H1 (cell line): ENCODE data around the gene PRKAR1B. TPM values are rescaled to one million over a fixed set of nuclear protein-coding genes. Genes with fewer than 3 reads are reported as not detected.

Experiments
- CTCF ChIA-PET: fragments of 300-600 bp; sonication (Branson Sonifier 250); formaldehyde crosslinking; loops from one replicate; lab custom pipeline; 2021; ENCODE audit not compliant: partially characterized antibody; lab: Charles Lee
- POLR2A ChIA-PET: fragments of 300-600 bp; sonication (Branson Sonifier 250); formaldehyde crosslinking; loops from one replicate; lab custom pipeline; 2021; ENCODE audit warnings: inconsistent platforms; ENCODE audit not compliant: partially characterized antibody; lab: Charles Lee
- DNase-seq, 2 experiments: peaks; one replicate each; pipeline versions ENCODE4 v3.0.0 to v3.0.0-alpha.2; 2010 to 2022; ENCODE audit warnings: low spot score in 2 of 2, low read depth in 1 of 2, mixed read lengths in 1 of 2
- FAIRE-seq: peaks from 2 replicates; lab custom pipeline; 2011; peaks lifted over from hg19 to GRCh38; lab: Jason Lieb, UNC
- H2AFZ ChIP-seq: 2 replicates; pipeline ENCODE4 v1.8.1; 2012; ENCODE audit warnings: low read length, inconsistent platforms
- H2AK5ac ChIP-seq: 2 replicates; pipeline ENCODE4 v1.6.1; 2013; ENCODE audit warnings: low read depth, low read length
- H2BK120ac ChIP-seq: replicated peaks from 2 replicates; pipeline ENCODE3; 2013; ENCODE audit warnings: low read depth, low read length, inconsistent platforms
- H2BK12ac ChIP-seq: 2 replicates; pipeline ENCODE4 v1.6.1; 2013; ENCODE audit warnings: low read depth, low read length
- H2BK15ac ChIP-seq: 2 replicates; pipeline ENCODE4 v1.6.1; 2013; ENCODE audit warnings: low read length
- H2BK20ac ChIP-seq: 2 replicates; pipeline ENCODE4 v1.6.1; 2013; ENCODE audit warnings: low read length
- H2BK5ac ChIP-seq: 2 replicates; pipeline ENCODE4 v1.6.1; 2013; ENCODE audit warnings: low read depth, low read length
- H3K14ac ChIP-seq: 2 replicates; pipeline ENCODE4 v1.6.1; 2013; ENCODE audit warnings: inconsistent platforms; ENCODE audit not compliant: insufficient read length
- H3K18ac ChIP-seq: 2 replicates; pipeline ENCODE4 v1.6.1; 2013; ENCODE audit warnings: low read length; ENCODE audit errors: extremely low read depth
- H3K23ac ChIP-seq: 2 replicates; pipeline ENCODE4 v1.6.1; 2013; ENCODE audit warnings: inconsistent platforms; ENCODE audit not compliant: insufficient read length
- H3K23me2 ChIP-seq: 2 replicates; pipeline ENCODE4 v1.6.1; 2013; ENCODE audit warnings: low read depth, low read length
- H3K27ac ChIP-seq: 2 replicates; pipeline ENCODE4 v1.6.1; 2011; ENCODE audit warnings: low read depth, low read length, inconsistent platforms
- H3K27me3 ChIP-seq, 4 experiments: replicated peaks in 1 of 4; 1 replicate in 1 of 4; 2 replicates in 3 of 4; pipeline versions ENCODE4 v1.6.1 to v1.8.1; 2011 to 2013; ENCODE audit warnings: low read length in 3 of 4, mild to moderate bottlenecking in 3 of 4, inconsistent platforms in 2 of 4, mixed read lengths in 2 of 4, moderate library complexity in 1 of 4; ENCODE audit not compliant: control insufficient read depth in 3 of 4, insufficient read depth in 3 of 4; ENCODE audit errors: extremely low read depth in 1 of 4
- H3K36me3 ChIP-seq, 4 experiments: 2 replicates each; pipeline versions ENCODE4 v1.6.1 to v1.8.1; 2011 to 2013; ENCODE audit warnings: mild to moderate bottlenecking in 4 of 4, low read length in 3 of 4, moderate library complexity in 2 of 4, control low read depth in 1 of 4, inconsistent platforms in 1 of 4; ENCODE audit not compliant: insufficient read depth in 4 of 4, control insufficient read depth in 2 of 4
- H3K4ac ChIP-seq: replicated peaks from 2 replicates; pipeline ENCODE3; 2013; ENCODE audit warnings: low read length, low read depth, mixed read lengths, inconsistent platforms; ENCODE audit not compliant: insufficient read length
- H3K4me1 ChIP-seq, 4 experiments: replicated peaks in 1 of 4; 1 replicate in 1 of 4; 2 replicates in 3 of 4; pipeline versions ENCODE4 v1.6.1 to v1.8.1; 2011 to 2013; ENCODE audit warnings: low read length in 3 of 4, inconsistent platforms in 2 of 4, mixed read lengths in 1 of 4; ENCODE audit not compliant: insufficient read depth in 4 of 4, control insufficient read depth in 3 of 4
- H3K4me2 ChIP-seq, 2 experiments: 2 replicates each; pipeline versions ENCODE4 v1.6.1 to v1.8.1; 2011 to 2013; ENCODE audit warnings: low read depth in 2 of 2, low read length in 2 of 2, control low read depth in 1 of 2, inconsistent platforms in 1 of 2, mild to moderate bottlenecking in 1 of 2; ENCODE audit not compliant: insufficient read depth in 1 of 2
- H3K4me3 ChIP-seq, 4 experiments: fragments of 200-600, 300-600 bp in 1 of 4; sonication (generic), shearing (Covaris generic), sonication (Bioruptor Twin) in 1 of 4; 2 replicates each; pipeline versions ENCODE4 v1.5.1 to v1.8.1; 2011 to 2016; ENCODE audit warnings: low read length in 4 of 4, low read depth in 3 of 4, control low read depth in 2 of 4, inconsistent platforms in 2 of 4, mild to moderate bottlenecking in 2 of 4, mixed read lengths in 1 of 4, moderate library complexity in 1 of 4; ENCODE audit not compliant: insufficient read depth in 2 of 4; ENCODE audit errors: extremely low read depth in 1 of 4
- H3K56ac ChIP-seq: replicated peaks from 2 replicates; pipeline ENCODE3; 2013; ENCODE audit warnings: low read depth, mild to moderate bottlenecking, mixed read lengths, low read length, inconsistent platforms; ENCODE audit not compliant: insufficient read length
- H3K79me1 ChIP-seq: 2 replicates; pipeline ENCODE4 v1.6.1; 2013; ENCODE audit warnings: low read depth, low read length, control low read depth
- H3K79me2 ChIP-seq, 2 experiments: 2 replicates each; pipeline versions ENCODE4 v1.6.1 to v1.8.1; 2012 to 2013; ENCODE audit warnings: low read length in 2 of 2, mild to moderate bottlenecking in 2 of 2, inconsistent platforms in 1 of 2; ENCODE audit not compliant: insufficient read depth in 2 of 2, control insufficient read depth in 1 of 2
- H3K9ac ChIP-seq, 4 experiments: replicated peaks in 1 of 4; 1 replicate in 1 of 4; 2 replicates in 3 of 4; pipeline versions ENCODE4 v1.6.1 to v1.8.1; 2011 to 2013; ENCODE audit warnings: low read depth in 3 of 4, low read length in 3 of 4, control low read depth in 2 of 4, mild to moderate bottlenecking in 2 of 4, moderate library complexity in 2 of 4, inconsistent platforms in 1 of 4; ENCODE audit errors: extremely low read depth in 1 of 4
- H3K9me3 ChIP-seq, 2 experiments: 2 replicates each; pipeline versions ENCODE4 v1.6.1 to v1.8.1; 2012 to 2013; ENCODE audit warnings: mild to moderate bottlenecking in 2 of 2, moderate library complexity in 2 of 2, control low read depth in 1 of 2, inconsistent platforms in 1 of 2, low read depth in 1 of 2, low read length in 1 of 2, mixed read lengths in 1 of 2; ENCODE audit not compliant: insufficient read depth in 2 of 2
- H4K20me1 ChIP-seq, 2 experiments: replicated peaks in 1 of 2; 2 replicates each; pipeline versions ENCODE3 to v1.8.1; 2011 to 2013; ENCODE audit warnings: inconsistent platforms in 2 of 2, low read length in 2 of 2, mild to moderate bottlenecking in 1 of 2; ENCODE audit not compliant: insufficient read depth in 2 of 2, control insufficient read depth in 1 of 2
- H4K5ac ChIP-seq: 2 replicates; pipeline ENCODE4 v1.6.1; 2013; ENCODE audit warnings: low read length, low read depth, mixed read lengths, inconsistent platforms; ENCODE audit not compliant: insufficient read length
- H4K8ac ChIP-seq: 2 replicates; pipeline ENCODE4 v1.8.0; 2013; ENCODE audit warnings: mild to moderate bottlenecking, moderate library complexity, low read length, inconsistent platforms; ENCODE audit not compliant: insufficient read depth; ENCODE audit errors: extremely low read depth
- H4K91ac ChIP-seq: replicated peaks from 2 replicates; pipeline ENCODE3; 2013; ENCODE audit warnings: low read length, mixed read lengths, inconsistent platforms; ENCODE audit not compliant: insufficient read length
- TAF7 ChIP-seq: optimal IDR thresholded peaks from 2 replicates; pipeline ENCODE3; 2011; ENCODE audit warnings: low read depth, mild to moderate bottlenecking, inconsistent platforms, low read length, moderate library complexity, borderline replicate concordance
- WGBS, 2 experiments: shearing (Covaris generic) in 1 of 2; methylation state at CpG; one replicate each; pipeline versions ENCODE4 v1.1.6 to v1.1.7; 2013 to 2015; ENCODE audit warnings: low lambda C conversion rate in 2 of 2, mixed read lengths in 2 of 2, inconsistent platforms in 1 of 2, low coverage in 1 of 2, missing lambda C conversion rate in 1 of 2; ENCODE audit not compliant: insufficient replicate concordance in 2 of 2, insufficient coverage in 1 of 2, insufficient read length in 1 of 2; ENCODE audit errors: extremely low coverage in 1 of 2, missing lambda C conversion rate in 1 of 2; 5-methylcytosine and 5-hydroxymethylcytosine counted together
- polyA plus RNA-seq, 7 experiments: library from polyadenylated mRNA; depleted of rRNA in 3 of 7; stranded (reverse) in 5 of 7; unstranded in 2 of 7; fragments of >200 nt in 5 of 7; fragments of 200-250 nt in 2 of 7; gene quantifications; 1 replicate in 5 of 7; 2 replicates in 1 of 7; 4 replicates in 1 of 7; pipeline versions ENCODE4 v1.2.1 to v1.2.3, GENCODE V29; 2011 to 2013; ENCODE audit warnings: missing spikeins in 2 of 7, mixed read lengths in 2 of 7
- total RNA-seq: library from RNA; stranded (reverse); fragmentation: NEBNext Ultra II Directional; extraction: Animal tissue kit (Norgen Biotek cat#: 25700); gene quantifications from 2 replicates; pipeline ENCODE4 v1.2.1, GENCODE V29; 2021
- TF ChIP-seq, protein P1 (sequence below): IDR thresholded peaks from 2 replicates; pipeline ENCODE4 v1.6.1; 2012; ENCODE audit warnings: inconsistent platforms

Gene PRKAR1B
- total and polyA plus RNA-seq, 2 of the 8 experiments (the other 6 are each of a cell fraction or from before 2014, with no cell fraction given): 12.3 to 55.7 TPM

GRCh38 chr7:664997-665735 lies 61.9 kb downstream of the PRKAR1B start:
- no peak overlapping the region for H2AFZ ChIP-seq
- H3K4ac ChIP-seq: peak overlapping the region; percentile 71
- ChIA-PET CTCF (interaction anchor here (0.7 to 1.9 kb wide), 29 partner anchors 8 to 347 kb away, joined by 3 to 9 read pairs (median 4); no protein-coding TSS in a partner anchor), POLR2A (interaction anchor here (0.7 to 1.5 kb wide), 3 partner anchors 15 to 146 kb away, joined by 3 to 6 read pairs (median 3); partner anchors contain the start of gene PDGFA)
- H3K23me2 ChIP-seq: peaks cover 4% of the 10 kb centered on the region; the same call in 1 of the 2 replicates
- H3K56ac ChIP-seq: no peak overlapping the region
- 0 out of 2 replicates have a peak overlapping the region, but pooled peaks have one; percentile 9 for H2AK5ac ChIP-seq
- no peak overlapping the region for H2BK20ac ChIP-seq
- H3K4me3 ChIP-seq: no peak overlapping the region; a peak in 1 of 8 replicates
- peaks cover 0 to 4% of the 10 kb centered on the region in 2 experiments for H4K20me1 ChIP-seq
- H3K14ac ChIP-seq: no peak overlapping the region
- no peaks in the 10 kb centered on the region for H3K27me3 ChIP-seq
- peak in 1 of 2 experiments; percentile 56 for DNase-seq
- no peak overlapping the region; the same call in 1 of the 2 replicates for H3K18ac ChIP-seq
- H4K8ac ChIP-seq: no peak overlapping the region
- FAIRE-seq: no peak
- peaks cover 0 to 5% (median 0%) of the 10 kb centered on the region in 4 experiments; a peak in 2 of 8 replicates for H3K36me3 ChIP-seq
- peak overlapping the region; percentile 12 to 41; a peak in 1 of 4 replicates for H3K4me2 ChIP-seq
- H3K27ac ChIP-seq: peak overlapping the region; percentile 39; the same call in 1 of the 2 replicates
- H2BK12ac ChIP-seq: no peak overlapping the region
- no peak for TF ChIP-seq TAF7
- TF ChIP-seq, protein P1, sequence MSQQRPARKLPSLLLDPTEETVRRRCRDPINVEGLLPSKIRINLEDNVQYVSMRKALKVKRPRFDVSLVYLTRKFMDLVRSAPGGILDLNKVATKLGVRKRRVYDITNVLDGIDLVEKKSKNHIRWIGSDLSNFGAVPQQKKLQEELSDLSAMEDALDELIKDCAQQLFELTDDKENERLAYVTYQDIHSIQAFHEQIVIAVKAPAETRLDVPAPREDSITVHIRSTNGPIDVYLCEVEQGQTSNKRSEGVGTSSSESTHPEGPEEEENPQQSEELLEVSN: peak; percentile 20; the same call in 1 of the 2 replicates
- TF ChIP-seq, all 59 proteins: peak for 1
- Histone ChIP-seq H3K79me1 (no peaks in the 10 kb centered on the region; the same call in 1 of the 2 replicates), H3K79me2 (peaks cover 0 to 4% of the 10 kb centered on the region in 2 experiments; a peak in 1 of 4 replicates), H2BK120ac (no peak overlapping the region), H3K9me3 (no peaks in the 10 kb centered on the region), H3K23ac (no peak overlapping the region), H4K91ac (peak overlapping the region; percentile 79), H2BK5ac (0 out of 2 replicates have a peak overlapping the region, but pooled peaks have one; percentile 26), H2BK15ac (no peak overlapping the region), H3K9ac (peak overlapping the region in 2 of 4 experiments; percentile 38 to 43; a peak in 4 of 7 replicates), H3K4me1 (peaks cover 3 to 28% (median 19%) of the 10 kb centered on the region in 4 experiments), H4K5ac (peak overlapping the region; percentile 61)
- WGBS, 2 experiments: 49% methylated on average over 20 of the region's 20 CpGs; no CpG with 5 or more reads in 1 of the 2 experiments
